HTERT RPE-1 (cell line): ENCODE results near the gene CDHR1.
"Not testable (repeated sequence)": the region's sequence is repeated elsewhere in the genome, so short reads cannot be mapped to it uniquely, and the experiment has no call there.

ENCODE experiments used
- in situ Hi-C: fragments of 300-500 bp; cut with MboI; formaldehyde crosslinking; loops from 4 replicates; pipeline ENCODE4 v1.14.3; 2020; ENCODE audit warnings: low sequenced_read_pairs

CDHR1 gene

GRCh38 chr10:84194424-84195043 is at the start of gene CDHR1:
TSS of gene CDHR1 (plus strand) at chr10:84194537. CDS start at chr10:84194761, 224 bp downstream.
- in situ Hi-C loops: no loop called here

DNA sequence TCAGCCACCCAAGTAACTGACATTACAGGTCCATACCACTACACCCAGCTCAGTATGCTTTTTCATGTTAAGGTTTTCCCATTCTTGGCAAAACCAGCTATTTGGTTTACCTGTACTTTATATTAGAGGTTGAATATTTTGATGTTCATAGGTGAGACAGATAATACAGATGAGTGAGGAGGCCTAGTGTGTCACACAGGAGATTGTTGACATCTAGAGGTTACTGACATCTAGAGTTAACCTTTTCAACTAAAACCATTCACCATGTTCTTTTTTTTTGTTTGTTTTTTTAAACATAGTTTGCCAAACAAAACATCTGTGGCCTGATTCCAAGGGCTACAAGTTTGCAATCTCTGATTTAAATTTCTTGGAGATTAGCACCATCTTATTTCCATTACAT is 47.0 kb upstream of the CDHR1 start:
- in situ Hi-C loops: no loop called here

GRCh38 chr10:84148006-84148597 is 46.2 kb upstream of the CDHR1 start:
- in situ Hi-C loops: not testable (repeated sequence)

DNA sequence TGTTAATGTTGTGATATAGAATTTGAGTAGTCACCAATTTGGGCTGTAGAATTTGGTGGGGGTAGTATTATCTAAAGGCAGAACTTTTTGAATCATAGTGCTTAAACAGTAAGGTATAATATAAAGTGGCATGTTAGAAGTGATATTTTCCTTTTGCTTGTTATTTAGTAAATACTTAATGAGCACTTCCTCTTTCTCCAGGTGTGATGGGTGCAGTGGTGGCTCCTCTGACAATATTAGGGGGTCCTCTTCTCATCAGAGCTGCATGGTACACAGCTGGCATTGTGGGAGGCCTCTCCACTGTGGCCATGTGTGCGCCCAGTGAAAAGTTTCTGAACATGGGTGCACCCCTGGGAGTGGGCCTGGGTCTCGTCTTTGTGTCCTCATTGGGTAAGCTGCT is 44.5 kb upstream of the CDHR1 start:
- in situ Hi-C loops: no loop called here

GRCh38 chr10:84152769-84153168 is 41.6 kb upstream of the CDHR1 start:
- in situ Hi-C loops: no loop called here

- in situ Hi-C loops: no loop called here
Measured at GRCh38 chr10:84155521-84155920, 38.8 kb upstream of the CDHR1 start.

DNA sequence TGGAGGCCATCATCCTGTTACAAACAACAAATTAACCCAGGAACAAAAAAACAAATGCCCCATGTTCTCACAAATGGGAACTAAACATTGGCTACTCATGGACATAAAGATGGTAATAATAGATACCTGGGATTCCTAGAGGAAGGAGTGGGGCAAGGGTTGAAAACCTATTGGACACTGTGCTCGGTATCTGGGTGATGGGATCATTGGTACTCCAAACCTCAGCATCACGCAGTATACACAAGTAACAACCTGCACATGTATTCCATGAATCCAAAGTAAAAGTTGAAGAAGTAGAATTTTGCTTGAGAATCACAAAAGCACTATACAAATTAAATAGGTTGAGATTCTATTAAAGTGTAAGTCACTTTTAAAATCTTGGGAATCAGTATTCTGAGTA is 38.3 kb upstream of the CDHR1 start:
- in situ Hi-C loops: no loop called here

DNA sequence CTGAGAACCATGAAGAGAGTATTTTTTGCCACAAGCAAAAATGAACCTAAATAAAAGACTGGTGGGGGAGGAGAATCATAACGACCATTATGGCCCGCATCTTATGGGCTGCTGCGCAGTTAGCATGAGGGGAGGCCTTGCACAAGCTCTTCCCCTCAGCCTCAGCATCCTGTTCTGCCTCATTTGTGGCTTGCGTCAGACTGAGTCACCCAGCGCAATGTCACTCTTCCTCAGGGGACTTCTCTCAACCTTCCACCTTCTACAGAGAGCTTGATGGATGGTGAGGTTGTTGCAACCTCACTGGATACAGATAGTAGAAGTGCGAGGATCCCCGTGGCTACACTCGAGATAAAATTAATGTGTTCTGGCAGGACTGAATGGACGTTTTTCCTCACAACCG is 37.6 kb upstream of the CDHR1 start:
- in situ Hi-C loops: no loop called here

GRCh38 chr10:84158061-84158460 is 36.3 kb upstream of the CDHR1 start:
- in situ Hi-C loops: no loop called here

DNA sequence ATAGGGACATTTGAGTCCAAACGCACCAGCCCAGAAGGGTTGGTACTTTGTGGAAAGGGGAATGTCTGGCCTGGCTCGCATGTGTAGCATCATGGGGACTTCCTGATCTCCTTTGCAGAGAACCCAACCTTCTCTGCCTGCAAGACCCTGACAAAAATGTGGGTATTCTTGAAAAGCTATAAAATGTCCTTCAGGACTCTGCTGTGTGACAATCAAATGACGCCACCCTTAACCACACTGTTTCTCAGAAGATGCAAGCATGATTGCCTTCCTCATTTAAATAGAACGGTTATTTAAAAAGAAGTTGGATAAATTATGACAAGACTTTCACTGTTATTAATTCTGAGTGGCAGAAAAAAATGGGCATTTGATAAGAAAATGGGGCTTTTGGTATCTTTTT is 35.8 kb upstream of the CDHR1 start:
- in situ Hi-C loops: no loop called here

GRCh38 chr10:84159076-84159685 is 35.2 kb upstream of the CDHR1 start:
- in situ Hi-C loops: no loop called here

- in situ Hi-C loops: no loop called here
Measured at GRCh38 chr10:84160663-84161362, 33.5 kb upstream of the CDHR1 start.

DNA sequence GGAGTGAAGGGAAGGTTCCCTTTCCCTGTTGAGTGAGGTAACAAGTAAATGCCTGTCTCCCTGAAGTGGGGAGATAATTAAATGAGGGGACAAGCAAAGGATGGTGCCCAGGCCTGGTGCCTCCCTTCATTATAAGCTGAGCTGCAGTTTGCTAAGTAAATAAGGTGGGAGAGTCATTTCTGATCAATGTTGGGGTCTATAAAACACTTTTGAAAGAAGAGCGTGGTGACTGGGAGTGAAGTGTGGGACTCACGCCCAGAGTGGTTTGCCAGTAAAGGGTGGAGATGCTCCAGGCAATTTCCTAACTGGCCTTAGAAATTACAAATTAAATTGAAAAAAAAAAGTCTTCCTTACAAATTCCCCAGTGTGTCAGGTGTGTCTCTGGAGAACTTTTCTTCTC is 30.3 kb upstream of the CDHR1 start:
- in situ Hi-C loops: no loop called here

DNA sequence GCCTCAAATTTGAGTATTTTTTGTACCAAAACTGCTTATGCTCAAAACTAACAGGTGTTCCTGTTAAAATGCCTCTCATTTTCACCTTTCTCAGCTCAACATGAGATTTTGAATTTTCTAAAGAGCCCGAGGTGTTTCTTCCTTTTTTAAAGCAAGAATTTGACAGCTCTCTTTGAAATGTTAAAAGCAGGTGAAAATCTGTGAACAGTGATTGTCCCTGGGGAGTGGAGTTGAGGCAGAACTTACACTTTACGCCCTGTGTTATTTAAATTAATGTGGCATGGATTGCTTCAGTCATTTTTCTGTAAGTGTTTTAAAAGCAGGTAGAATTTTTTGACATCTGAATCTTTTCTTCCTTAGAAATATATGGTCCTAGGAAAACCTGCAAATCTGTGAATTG is 29.9 kb upstream of the CDHR1 start:
- in situ Hi-C loops: no loop called here

GRCh38 chr10:84166620-84167288 is 27.6 kb upstream of the CDHR1 start:
- in situ Hi-C loops: no loop called here

DNA sequence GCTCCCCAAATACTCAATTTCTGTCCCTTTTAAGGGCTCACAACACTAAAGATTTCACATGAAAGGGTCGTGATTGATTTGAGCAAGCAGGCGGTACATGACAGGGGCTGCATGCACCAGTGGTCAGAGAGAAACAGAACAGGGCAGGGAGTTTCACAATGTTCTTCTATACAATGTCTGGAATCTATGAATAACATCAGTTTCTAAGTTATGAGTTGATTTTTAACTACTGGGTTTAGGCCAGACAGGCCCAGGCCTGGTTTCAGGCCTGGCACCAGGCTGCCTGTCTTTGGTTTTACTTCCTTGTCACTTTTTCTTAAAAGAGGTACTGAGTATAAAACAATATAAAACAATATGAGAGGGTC is 27.1 kb upstream of the CDHR1 start:
- in situ Hi-C loops: not testable (repeated sequence)

GRCh38 chr10:84168382-84168781 is 26.0 kb upstream of the CDHR1 start:
- in situ Hi-C loops: not testable (repeated sequence)

GRCh38 chr10:84171237-84171636 is 23.1 kb upstream of the CDHR1 start:
- in situ Hi-C loops: not testable (repeated sequence)

DNA sequence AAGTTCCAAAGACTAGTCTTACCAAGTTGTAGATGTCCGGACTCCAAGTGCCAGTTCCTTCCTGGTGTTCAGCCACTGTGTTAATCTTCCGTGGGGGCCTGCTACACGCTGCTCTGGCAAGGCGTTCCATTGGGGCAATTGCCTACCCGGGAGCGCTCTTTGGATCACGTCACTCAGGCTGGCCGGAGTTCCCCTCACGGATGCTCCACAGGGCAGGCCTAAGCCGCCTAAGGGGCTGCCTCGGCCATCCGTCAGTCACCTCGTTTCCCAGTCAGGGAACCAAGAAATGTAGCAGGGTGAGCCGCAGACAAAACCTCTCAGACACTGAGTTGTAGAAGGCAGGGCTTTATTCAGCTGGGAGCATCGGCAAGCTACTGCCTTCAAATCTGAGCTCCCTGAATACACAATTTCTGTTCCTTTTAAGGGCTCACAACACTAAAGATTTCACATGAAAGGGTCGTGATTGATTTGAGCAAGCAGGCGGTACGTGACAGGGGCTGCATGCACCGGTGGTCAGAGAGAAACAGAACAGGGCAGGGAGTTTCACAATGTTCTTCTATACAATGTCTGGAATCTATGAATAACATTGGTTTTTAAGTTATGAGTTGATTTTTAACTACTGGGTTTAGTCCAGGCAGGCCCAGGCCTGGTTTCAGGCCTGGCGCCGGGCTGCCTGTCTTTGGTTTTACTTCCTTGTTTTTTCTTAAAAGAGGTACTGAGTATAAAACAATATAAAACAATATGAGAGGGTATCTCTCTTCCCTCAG is 22.5 kb upstream of the CDHR1 start:
- in situ Hi-C loops: not testable (repeated sequence)

GRCh38 chr10:84172467-84173356 is 21.6 kb upstream of the CDHR1 start:
- in situ Hi-C loops: no loop called here
